ENCODE data around the gene FXYD7.

FXYD7 gene

DNA sequence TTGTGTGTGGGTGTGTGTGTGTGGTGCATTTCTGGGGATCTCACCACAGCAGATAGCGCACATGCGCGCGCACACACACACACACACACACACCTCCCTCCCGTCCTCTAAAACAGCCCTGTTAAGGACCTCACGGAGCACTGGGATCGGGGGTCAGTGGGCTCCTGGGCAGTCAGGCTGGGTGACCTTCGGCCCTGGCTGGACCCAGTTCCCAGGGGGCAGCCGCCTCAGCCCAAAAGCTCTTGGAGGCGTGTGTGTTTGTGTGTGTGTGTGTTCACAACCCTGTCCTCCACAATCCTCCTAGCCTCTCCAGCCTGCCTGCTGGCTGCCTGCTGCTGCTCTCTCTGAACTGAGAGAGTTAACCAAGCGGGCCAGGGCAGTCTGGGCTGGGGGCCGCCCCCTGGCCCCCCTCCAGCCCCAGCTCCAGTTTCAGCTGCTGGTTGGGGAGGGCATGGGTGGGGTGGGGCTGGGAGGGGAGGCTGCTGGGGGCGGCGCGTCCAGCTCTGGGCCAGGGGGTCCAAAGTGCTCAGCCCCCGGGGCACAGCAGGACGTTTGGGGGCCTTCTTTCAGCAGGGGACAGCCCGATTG, 4.7 kb upstream of the FXYD7 start, which contains the start of gene FXYD1:
Gene FXYD1, plus strand, starts transcription at position 520 of the 588 bp plus-strand sequence. CDS start 1,256 bp downstream, outside the sequence.
- Histone ChIP-seq H3K27me3 (ENCODE audit: insufficient read depth, poor library complexity, severe bottlenecking) (peaks cover 9% of the 10 kb centered on the region), H3K4me3 (replicated peaks; ENCODE audit: insufficient read depth, low read length) (no peak within 1 kb of the TSS), H3K27ac (replicated peaks) (no peak within 1 kb of the TSS)
- TF ChIP-seq POLR2AphosphoS5 (IDR thresholded peaks at IDR 0.05; ENCODE audit: low read depth) (no peak), GABPA (IDR thresholded peaks at IDR 0.05; ENCODE audit: low read depth) (no peak), SPI1 (IDR thresholded peaks at IDR 0.05; ENCODE audit: borderline replicate concordance, low read depth) (no peak)
- TF ChIP-seq, protein P1, sequence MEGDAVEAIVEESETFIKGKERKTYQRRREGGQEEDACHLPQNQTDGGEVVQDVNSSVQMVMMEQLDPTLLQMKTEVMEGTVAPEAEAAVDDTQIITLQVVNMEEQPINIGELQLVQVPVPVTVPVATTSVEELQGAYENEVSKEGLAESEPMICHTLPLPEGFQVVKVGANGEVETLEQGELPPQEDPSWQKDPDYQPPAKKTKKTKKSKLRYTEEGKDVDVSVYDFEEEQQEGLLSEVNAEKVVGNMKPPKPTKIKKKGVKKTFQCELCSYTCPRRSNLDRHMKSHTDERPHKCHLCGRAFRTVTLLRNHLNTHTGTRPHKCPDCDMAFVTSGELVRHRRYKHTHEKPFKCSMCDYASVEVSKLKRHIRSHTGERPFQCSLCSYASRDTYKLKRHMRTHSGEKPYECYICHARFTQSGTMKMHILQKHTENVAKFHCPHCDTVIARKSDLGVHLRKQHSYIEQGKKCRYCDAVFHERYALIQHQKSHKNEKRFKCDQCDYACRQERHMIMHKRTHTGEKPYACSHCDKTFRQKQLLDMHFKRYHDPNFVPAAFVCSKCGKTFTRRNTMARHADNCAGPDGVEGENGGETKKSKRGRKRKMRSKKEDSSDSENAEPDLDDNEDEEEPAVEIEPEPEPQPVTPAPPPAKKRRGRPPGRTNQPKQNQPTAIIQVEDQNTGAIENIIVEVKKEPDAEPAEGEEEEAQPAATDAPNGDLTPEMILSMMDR (IDR thresholded peaks at IDR 0.05; ENCODE audit: insufficient read depth, low read length) = no peak
- TF ChIP-seq, protein P2, sequence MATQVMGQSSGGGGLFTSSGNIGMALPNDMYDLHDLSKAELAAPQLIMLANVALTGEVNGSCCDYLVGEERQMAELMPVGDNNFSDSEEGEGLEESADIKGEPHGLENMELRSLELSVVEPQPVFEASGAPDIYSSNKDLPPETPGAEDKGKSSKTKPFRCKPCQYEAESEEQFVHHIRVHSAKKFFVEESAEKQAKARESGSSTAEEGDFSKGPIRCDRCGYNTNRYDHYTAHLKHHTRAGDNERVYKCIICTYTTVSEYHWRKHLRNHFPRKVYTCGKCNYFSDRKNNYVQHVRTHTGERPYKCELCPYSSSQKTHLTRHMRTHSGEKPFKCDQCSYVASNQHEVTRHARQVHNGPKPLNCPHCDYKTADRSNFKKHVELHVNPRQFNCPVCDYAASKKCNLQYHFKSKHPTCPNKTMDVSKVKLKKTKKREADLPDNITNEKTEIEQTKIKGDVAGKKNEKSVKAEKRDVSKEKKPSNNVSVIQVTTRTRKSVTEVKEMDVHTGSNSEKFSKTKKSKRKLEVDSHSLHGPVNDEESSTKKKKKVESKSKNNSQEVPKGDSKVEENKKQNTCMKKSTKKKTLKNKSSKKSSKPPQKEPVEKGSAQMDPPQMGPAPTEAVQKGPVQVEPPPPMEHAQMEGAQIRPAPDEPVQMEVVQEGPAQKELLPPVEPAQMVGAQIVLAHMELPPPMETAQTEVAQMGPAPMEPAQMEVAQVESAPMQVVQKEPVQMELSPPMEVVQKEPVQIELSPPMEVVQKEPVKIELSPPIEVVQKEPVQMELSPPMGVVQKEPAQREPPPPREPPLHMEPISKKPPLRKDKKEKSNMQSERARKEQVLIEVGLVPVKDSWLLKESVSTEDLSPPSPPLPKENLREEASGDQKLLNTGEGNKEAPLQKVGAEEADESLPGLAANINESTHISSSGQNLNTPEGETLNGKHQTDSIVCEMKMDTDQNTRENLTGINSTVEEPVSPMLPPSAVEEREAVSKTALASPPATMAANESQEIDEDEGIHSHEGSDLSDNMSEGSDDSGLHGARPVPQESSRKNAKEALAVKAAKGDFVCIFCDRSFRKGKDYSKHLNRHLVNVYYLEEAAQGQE (IDR thresholded peaks at IDR 0.05; ENCODE audit: insufficient replicate concordance, low read depth) = no peak
- DNase-seq (ENCODE audit: low read depth in 1 of 2, low spot score in 1 of 2) = no peak

DNA sequence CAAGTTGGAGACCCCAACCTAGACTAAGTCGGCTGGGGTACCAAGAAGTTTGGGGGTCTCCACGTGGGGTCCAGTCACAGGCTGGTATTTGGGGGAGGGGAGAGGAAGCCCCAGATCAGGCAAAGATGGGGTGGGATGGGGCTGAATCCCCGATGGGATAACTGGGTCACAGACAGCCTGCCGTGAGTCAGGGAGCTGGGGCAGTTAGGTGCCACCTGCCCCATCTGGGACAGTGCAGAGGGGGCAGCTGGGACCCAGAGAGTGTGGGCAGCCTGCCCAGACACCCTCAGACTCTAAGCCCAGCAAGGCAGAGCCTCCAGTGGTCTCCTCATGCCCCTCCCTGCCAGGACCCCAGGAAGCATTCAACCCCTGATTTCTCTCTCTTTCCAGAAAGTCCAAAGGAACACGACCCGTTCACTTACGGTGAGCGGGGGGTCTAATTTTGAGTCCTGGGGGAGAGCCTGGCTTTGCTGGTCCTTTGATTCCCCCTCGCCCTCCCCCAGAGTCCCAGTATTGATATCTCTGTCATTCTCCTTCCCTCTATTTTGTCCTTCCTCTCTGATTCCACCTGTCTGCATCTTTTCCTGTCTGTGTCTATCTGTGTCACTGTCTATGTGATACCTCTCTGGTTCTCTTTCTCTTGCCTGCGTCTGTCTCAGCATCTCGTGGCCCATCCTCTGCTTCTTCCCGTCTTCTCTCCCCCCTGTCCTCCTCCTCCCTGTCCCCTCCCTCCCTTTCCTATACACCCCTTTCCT, 2.7 kb upstream of the FXYD7 start:
- H3K4me3 ChIP-seq (replicated peaks; ENCODE audit: insufficient read depth, low read length) = no peak overlapping the region
- no peak overlapping the region for H3K27ac ChIP-seq (replicated peaks)
- H3K27me3 ChIP-seq (ENCODE audit: insufficient read depth, poor library complexity, severe bottlenecking) = peaks cover 12% of the 10 kb centered on the region
- TF ChIP-seq SPI1 (IDR thresholded peaks at IDR 0.05; ENCODE audit: borderline replicate concordance, low read depth) (no peak), POLR2AphosphoS5 (IDR thresholded peaks at IDR 0.05; ENCODE audit: low read depth) (no peak), GABPA (IDR thresholded peaks at IDR 0.05; ENCODE audit: low read depth) (no peak)
- no peak for DNase-seq (ENCODE audit: low read depth in 1 of 2, low spot score in 1 of 2)

DNA sequence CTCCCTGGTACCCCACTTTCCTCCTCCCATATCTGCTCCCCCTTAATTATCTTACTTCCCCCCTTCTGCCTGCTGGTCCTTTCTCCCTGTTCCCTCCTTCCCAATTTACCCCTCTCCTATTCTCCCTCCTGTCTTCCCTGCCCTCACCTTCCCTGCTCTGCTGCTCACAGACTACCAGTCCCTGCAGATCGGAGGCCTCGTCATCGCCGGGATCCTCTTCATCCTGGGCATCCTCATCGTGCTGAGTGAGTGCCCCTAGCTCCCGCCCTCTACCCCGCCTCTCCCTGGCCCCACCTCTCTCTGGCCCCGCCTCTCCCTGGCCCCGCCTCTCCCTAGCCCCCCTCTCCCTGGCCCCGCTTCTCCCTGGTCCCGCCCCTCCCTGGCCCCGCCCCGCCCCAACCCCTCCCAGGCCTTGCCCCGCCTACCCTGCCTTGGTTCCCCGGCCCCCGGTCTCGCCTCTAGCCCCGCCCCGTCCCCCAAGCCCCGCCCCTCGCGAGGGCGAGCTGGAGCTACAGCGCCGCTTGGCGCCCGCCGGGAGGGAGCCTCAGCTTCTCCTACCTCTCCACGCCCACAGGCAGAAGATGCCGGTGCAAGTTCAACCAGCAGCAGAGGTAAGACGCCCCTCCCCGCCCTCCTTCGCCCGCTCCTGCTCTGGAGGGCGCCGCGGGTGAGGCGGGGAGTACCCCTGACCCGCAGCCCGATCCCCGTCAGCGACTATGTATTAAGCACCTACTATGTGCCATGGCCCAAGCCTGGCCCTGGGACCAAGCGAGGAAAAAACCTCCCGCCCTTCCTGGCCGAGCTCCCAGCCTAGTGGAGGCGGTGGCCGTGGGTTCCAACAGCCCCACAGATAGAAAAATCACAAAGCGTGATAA, 1.9 kb upstream of the FXYD7 start:
- no peak overlapping the region for H3K4me3 ChIP-seq (replicated peaks; ENCODE audit: insufficient read depth, low read length)
- DNase-seq (ENCODE audit: low read depth in 1 of 2, low spot score in 1 of 2) = peak; percentile 73 to 86
- TF ChIP-seq, protein P1 (IDR thresholded peaks at IDR 0.05; ENCODE audit: insufficient read depth, low read length) = peak; percentile 25
- TF ChIP-seq SPI1 (IDR thresholded peaks at IDR 0.05; ENCODE audit: borderline replicate concordance, low read depth) = no peak
- H3K27ac ChIP-seq (replicated peaks) = no peak overlapping the region
- peaks cover 12% of the 10 kb centered on the region for H3K27me3 ChIP-seq (ENCODE audit: insufficient read depth, poor library complexity, severe bottlenecking)

DNA sequence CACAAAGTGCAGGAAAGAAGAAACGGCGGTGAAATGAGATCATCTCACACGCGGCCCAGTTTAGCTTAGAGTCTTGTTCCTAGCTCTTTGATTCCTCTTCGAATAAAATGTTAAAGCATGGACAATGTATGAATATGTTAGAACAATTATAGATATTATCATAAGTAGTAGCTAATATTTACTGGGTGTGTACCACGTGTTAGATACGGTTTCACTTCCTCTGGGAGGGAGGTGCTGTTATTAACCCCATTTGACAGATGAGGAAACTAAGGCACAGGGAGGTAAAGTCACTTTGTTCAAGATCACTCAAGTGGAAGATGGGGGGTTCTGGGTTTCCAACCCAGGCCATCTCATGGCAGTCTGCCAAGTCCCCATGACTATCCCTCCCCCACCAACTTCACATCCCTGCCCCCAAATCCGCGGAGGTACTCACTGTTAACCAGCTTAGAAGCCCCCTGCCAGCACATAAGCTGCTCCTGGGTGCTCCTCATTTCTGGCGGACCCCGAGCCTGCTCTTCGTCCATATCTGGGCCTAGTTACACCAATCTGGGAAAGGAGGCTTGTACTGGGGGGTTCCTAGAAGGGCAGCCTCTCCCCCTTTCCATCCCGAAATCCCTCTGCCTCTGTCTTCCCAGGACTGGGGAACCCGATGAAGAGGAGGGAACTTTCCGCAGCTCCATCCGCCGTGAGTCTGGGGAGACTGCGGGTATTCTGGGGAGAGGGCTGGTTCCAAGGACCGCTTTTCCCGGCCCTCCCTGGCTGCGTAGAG, 1.0 kb upstream of the FXYD7 start:
- peaks cover 12% of the 10 kb centered on the region for H3K27me3 ChIP-seq (ENCODE audit: insufficient read depth, poor library complexity, severe bottlenecking)
- no peak overlapping the region for H3K4me3 ChIP-seq (replicated peaks; ENCODE audit: insufficient read depth, low read length)
- H3K27ac ChIP-seq (replicated peaks) = no peak overlapping the region
- TF ChIP-seq SPI1 (IDR thresholded peaks at IDR 0.05; ENCODE audit: borderline replicate concordance, low read depth) (no peak), GABPA (IDR thresholded peaks at IDR 0.05; ENCODE audit: low read depth) (no peak), POLR2AphosphoS5 (IDR thresholded peaks at IDR 0.05; ENCODE audit: low read depth) (no peak)
- TF ChIP-seq, protein P1 (IDR thresholded peaks at IDR 0.05; ENCODE audit: insufficient read depth, low read length) = no peak
- TF ChIP-seq, protein P2 (IDR thresholded peaks at IDR 0.05; ENCODE audit: insufficient replicate concordance, low read depth) = no peak
- no peak for DNase-seq (ENCODE audit: low read depth in 1 of 2, low spot score in 1 of 2)
